SK-N-SH treated with all-trans-retinoic acid at 6 μM for 48 hours (cell line): ENCODE results near the gene SH2B3.

ENCODE experiments used
- ARNTL ChIP-seq: fragments of 450-650 bp; formaldehyde crosslinking; IDR thresholded peaks from 2 replicates; pipeline ENCODE4 v1.5.0; 2020; ENCODE audit warnings: low read depth, mild to moderate bottlenecking, moderate library complexity, borderline replicate concordance
- BACH2 ChIP-seq: fragments of 250-450 bp; sonication (Bioruptor Pico); IDR thresholded peaks from 2 replicates; pipeline ENCODE4 v1.9.0; 2021; ENCODE audit warnings: mild to moderate bottlenecking, borderline replicate concordance
- GLIS3 ChIP-seq: fragments of 250-450 bp; sonication (Bioruptor Pico); IDR thresholded peaks from 2 replicates; pipeline ENCODE4 v1.5.0; 2020; ENCODE audit warnings: mild to moderate bottlenecking, moderate library complexity
- ISL1 ChIP-seq: fragments of 250-450 bp; sonication (Bioruptor Pico); IDR thresholded peaks from 2 replicates; pipeline ENCODE4 v2.1.2; 2022; ENCODE audit warnings: mild to moderate bottlenecking, moderate library complexity
- RARB ChIP-seq: fragments of 250-450 bp; sonication (Bioruptor Pico); IDR thresholded peaks from 2 replicates; pipeline ENCODE4 v1.8.0; 2021; ENCODE audit warnings: mild to moderate bottlenecking, moderate library complexity
- TOX ChIP-seq: fragments of 250-450 bp; sonication (Bioruptor Pico); IDR thresholded peaks from 2 replicates; pipeline ENCODE4 v1.8.0; 2021; ENCODE audit warnings: mild to moderate bottlenecking, moderate library complexity, borderline replicate concordance
- ZFP3 ChIP-seq: fragments of 250-450 bp; sonication (Bioruptor Pico); IDR thresholded peaks from 2 replicates; pipeline ENCODE4 v1.5.0; 2020; ENCODE audit warnings: mild to moderate bottlenecking, moderate library complexity
- ZNF70 ChIP-seq: fragments of 450-650 bp; formaldehyde crosslinking; IDR thresholded peaks from 2 replicates; pipeline ENCODE4 v1.5.0; 2020; ENCODE audit warnings: mild to moderate bottlenecking, moderate library complexity
- TF ChIP-seq, protein P1 (sequence below): fragments of 250-450 bp; sonication (Bioruptor Pico); IDR thresholded peaks from 2 replicates; pipeline ENCODE4 v1.5.0; 2020; ENCODE audit warnings: mild to moderate bottlenecking, moderate library complexity
- TF ChIP-seq, protein P2 (sequence below): fragments of 250-450 bp; sonication (Bioruptor Pico); IDR thresholded peaks from 2 replicates; pipeline ENCODE4 v1.8.0; 2020; ENCODE audit warnings: mild to moderate bottlenecking, moderate library complexity, borderline replicate concordance
- TF ChIP-seq, protein P3 (sequence below): fragments of 250-450 bp; sonication (Bioruptor Pico); IDR thresholded peaks from 2 replicates; pipeline ENCODE4 v1.5.1; 2020; ENCODE audit warnings: low read depth, mild to moderate bottlenecking, moderate library complexity

DNA sequence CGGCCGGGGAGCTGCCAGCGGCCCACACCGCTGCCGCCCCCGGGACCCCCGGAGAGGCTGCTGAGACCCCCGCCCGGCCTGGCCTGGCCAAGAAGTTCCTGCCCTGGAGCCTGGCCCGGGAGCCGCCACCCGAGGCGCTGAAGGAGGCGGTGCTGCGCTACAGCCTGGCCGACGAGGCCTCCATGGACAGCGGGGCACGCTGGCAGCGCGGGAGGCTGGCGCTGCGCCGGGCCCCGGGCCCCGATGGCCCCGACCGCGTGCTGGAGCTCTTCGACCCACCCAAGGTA is 12.8 kb downstream of the SH2B3 start:
- no peak for TF ChIP-seq ZNF70 (CRISPR knock-in tag)
- no peak for TF ChIP-seq TOX (CRISPR knock-in tag)
- TF ChIP-seq, protein P1, sequence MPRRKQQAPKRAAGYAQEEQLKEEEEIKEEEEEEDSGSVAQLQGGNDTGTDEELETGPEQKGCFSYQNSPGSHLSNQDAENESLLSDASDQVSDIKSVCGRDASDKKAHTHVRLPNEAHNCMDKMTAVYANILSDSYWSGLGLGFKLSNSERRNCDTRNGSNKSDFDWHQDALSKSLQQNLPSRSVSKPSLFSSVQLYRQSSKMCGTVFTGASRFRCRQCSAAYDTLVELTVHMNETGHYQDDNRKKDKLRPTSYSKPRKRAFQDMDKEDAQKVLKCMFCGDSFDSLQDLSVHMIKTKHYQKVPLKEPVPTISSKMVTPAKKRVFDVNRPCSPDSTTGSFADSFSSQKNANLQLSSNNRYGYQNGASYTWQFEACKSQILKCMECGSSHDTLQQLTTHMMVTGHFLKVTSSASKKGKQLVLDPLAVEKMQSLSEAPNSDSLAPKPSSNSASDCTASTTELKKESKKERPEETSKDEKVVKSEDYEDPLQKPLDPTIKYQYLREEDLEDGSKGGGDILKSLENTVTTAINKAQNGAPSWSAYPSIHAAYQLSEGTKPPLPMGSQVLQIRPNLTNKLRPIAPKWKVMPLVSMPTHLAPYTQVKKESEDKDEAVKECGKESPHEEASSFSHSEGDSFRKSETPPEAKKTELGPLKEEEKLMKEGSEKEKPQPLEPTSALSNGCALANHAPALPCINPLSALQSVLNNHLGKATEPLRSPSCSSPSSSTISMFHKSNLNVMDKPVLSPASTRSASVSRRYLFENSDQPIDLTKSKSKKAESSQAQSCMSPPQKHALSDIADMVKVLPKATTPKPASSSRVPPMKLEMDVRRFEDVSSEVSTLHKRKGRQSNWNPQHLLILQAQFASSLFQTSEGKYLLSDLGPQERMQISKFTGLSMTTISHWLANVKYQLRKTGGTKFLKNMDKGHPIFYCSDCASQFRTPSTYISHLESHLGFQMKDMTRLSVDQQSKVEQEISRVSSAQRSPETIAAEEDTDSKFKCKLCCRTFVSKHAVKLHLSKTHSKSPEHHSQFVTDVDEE (CRISPR knock-in tag), result no peak
- TF ChIP-seq, protein P2, sequence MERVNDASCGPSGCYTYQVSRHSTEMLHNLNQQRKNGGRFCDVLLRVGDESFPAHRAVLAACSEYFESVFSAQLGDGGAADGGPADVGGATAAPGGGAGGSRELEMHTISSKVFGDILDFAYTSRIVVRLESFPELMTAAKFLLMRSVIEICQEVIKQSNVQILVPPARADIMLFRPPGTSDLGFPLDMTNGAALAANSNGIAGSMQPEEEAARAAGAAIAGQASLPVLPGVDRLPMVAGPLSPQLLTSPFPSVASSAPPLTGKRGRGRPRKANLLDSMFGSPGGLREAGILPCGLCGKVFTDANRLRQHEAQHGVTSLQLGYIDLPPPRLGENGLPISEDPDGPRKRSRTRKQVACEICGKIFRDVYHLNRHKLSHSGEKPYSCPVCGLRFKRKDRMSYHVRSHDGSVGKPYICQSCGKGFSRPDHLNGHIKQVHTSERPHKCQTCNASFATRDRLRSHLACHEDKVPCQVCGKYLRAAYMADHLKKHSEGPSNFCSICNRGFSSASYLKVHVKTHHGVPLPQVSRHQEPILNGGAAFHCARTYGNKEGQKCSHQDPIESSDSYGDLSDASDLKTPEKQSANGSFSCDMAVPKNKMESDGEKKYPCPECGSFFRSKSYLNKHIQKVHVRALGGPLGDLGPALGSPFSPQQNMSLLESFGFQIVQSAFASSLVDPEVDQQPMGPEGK (CRISPR knock-in tag), result no peak
- no peak for TF ChIP-seq ZFP3 (CRISPR knock-in tag)
- TF ChIP-seq GLIS3 (CRISPR knock-in tag), result no peak
- TF ChIP-seq ARNTL (CRISPR knock-in tag), result no peak
- no peak for TF ChIP-seq RARB (CRISPR knock-in tag)
- TF ChIP-seq ISL1 (CRISPR knock-in tag), result no peak
- TF ChIP-seq BACH2 (CRISPR knock-in tag), result no peak
- TF ChIP-seq, protein P3, sequence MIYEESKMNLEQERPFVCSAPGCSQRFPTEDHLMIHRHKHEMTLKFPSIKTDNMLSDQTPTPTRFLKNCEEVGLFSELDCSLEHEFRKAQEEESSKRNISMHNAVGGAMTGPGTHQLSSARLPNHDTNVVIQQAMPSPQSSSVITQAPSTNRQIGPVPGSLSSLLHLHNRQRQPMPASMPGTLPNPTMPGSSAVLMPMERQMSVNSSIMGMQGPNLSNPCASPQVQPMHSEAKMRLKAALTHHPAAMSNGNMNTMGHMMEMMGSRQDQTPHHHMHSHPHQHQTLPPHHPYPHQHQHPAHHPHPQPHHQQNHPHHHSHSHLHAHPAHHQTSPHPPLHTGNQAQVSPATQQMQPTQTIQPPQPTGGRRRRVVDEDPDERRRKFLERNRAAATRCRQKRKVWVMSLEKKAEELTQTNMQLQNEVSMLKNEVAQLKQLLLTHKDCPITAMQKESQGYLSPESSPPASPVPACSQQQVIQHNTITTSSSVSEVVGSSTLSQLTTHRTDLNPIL (CRISPR knock-in tag), result no peak
